Peyer's patch (tissue), 4 donors: ENCODE data around the gene FAM151A. TPM values are rescaled to one million over a fixed set of nuclear protein-coding genes. Genes with fewer than 3 reads are reported as not detected.

Source experiments
- DNase-seq, 3 donors: peaks; one replicate each; pipeline ENCODE4 v3.0.0-alpha.2; 2017 to 2019
- H3K27ac ChIP-seq, 4 donors: fragments of 200-600 bp; sonication (generic); one replicate each; pipeline ENCODE4 v1.5.1; 2016 to 2019
- H3K27me3 ChIP-seq, 2 donors: fragments of 200-600 bp; sonication (generic); one replicate each; pipeline ENCODE4 v1.5.1; 2019
- H3K36me3 ChIP-seq, 3 donors: fragments of 200-600 bp; sonication (generic); one replicate each; pipeline ENCODE4 v1.5.1; 2016 to 2019
- H3K4me1 ChIP-seq, 4 donors: fragments of 200-600 bp; sonication (generic); one replicate each; pipeline ENCODE4 v1.5.1; 2016 to 2019
- H3K4me3 ChIP-seq, 4 donors: fragments of 200-600 bp; sonication (generic); 1 replicate in 3 of 4; 2 replicates in 1 of 4; pipeline ENCODE4 v1.5.1; 2016 to 2019; ENCODE audit warnings: mild to moderate bottlenecking in 1 of 4
- H3K9me3 ChIP-seq, 4 donors: fragments of 200-600 bp; sonication (generic); one replicate each; pipeline ENCODE4 v1.5.1; 2016 to 2019; ENCODE audit warnings: mild to moderate bottlenecking in 1 of 4
- CTCF ChIP-seq, 6 experiments: fragments of 450-650 bp in 4 of 6; fragments of 200-600 bp in 2 of 6; sonication (generic) in 1 of 6; IDR thresholded peaks; one replicate each; pipeline ENCODE4 v1.5.1; 2017 to 2019; ENCODE audit warnings: antibody characterized with exemption in 6 of 6, mild to moderate bottlenecking in 3 of 6, moderate library complexity in 1 of 6
- POLR2A ChIP-seq, 2 donors: fragments of 450-650 bp; IDR thresholded peaks; one replicate each; pipeline ENCODE4 v1.5.1; 2017; ENCODE audit warnings: antibody characterized with exemption in 2 of 2, mild to moderate bottlenecking in 2 of 2, moderate library complexity in 2 of 2
- total RNA-seq, 4 donors: library from RNA; depleted of rRNA; stranded (reverse); fragments of >200 nt; gene quantifications; one replicate each; pipeline ENCODE4 v1.1.0, GENCODE V29; 2016

The FAM151A gene
- total RNA-seq, 4 donors from 2014 or later: 15.7 to 1,128 (median 174) TPM

DNA sequence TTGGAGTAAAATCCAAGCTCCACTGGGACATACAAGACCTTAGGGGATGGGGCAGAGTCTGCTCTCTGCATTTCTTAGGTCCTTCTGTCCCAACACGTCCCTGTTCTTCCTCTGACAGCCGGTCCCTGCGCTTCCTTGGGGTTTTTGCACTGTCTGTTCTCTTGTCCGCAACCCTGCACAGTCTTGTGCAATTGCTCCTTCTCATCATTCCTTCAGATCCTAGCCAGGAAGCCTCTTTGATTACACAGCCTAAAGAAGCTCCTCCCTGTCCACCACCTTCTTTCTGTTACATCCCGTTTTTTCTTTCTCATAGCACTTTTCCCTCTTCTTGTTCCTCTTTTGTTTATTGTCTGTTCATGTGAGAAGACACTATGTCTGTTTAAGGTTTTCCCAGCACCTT lies 55.4 kb downstream of the FAM151A start:
- no peak for DNase-seq
- TF ChIP-seq CTCF (IDR thresholded peaks at IDR 0.05): no peak
- TF ChIP-seq POLR2A (IDR thresholded peaks at IDR 0.05): no peak

DNA sequence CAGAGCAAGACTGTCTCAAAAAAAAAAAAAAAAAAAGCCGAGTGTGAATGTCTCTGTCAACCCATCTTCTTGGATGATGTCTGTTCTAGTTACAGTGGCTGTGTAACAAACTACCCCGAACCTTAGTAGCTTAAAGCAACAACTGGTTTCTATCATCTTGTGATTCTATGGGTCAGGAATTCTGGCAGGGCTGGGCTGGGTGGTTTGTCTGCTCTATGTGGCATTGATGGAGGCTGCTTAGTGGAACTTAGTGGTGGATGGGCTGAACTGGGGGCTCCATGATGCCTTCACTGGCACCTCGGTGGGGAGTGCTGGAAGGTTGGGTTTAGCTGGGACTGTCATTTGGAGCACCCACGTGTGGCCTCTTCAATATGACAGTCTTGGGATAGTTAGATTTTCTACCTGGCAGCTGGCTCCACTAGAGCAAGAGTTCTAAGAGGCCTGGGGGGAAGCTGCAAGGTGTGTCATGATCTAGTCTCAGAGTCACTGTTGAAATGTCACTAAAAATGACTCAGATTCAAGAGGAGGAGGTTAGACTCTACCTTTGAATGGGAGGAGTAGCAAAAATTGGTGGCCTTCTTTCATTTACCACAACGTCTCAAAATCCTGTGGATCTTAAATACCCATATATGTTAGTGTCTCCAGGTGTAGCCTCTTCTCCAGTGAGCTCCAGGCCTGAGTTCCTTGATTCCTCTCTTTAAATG lies 56.7 kb downstream of the FAM151A start:
- peaks cover 0 to 36% (median 0%) of the 10 kb centered on the region in 4 donors for H3K4me1 ChIP-seq
- H3K9me3 ChIP-seq: no peaks in the 10 kb centered on the region
- H3K36me3 ChIP-seq: peaks cover 0 to 8% (median 0%) of the 10 kb centered on the region in 3 donors
- no peak for DNase-seq
- no peaks in the 10 kb centered on the region for H3K27me3 ChIP-seq
- no peak for TF ChIP-seq POLR2A (IDR thresholded peaks at IDR 0.05)
- no peak for TF ChIP-seq CTCF (IDR thresholded peaks at IDR 0.05)
- no peak overlapping the region for H3K27ac ChIP-seq
- H3K4me3 ChIP-seq: peak overlapping the region in 1 of 4 donors; percentile 21

More for the DNA sequence above, 55.4 kb downstream of the FAM151A start:
- peaks cover 0 to 8% (median 0%) of the 10 kb centered on the region in 3 donors for H3K36me3 ChIP-seq
- H3K27ac ChIP-seq: no peak overlapping the region
- H3K4me3 ChIP-seq: peak overlapping the region in 1 of 4 donors; percentile 19
- H3K4me1 ChIP-seq: peaks cover 0 to 39% (median 0%) of the 10 kb centered on the region in 4 donors
- no peaks in the 10 kb centered on the region for H3K9me3 ChIP-seq
- no peaks in the 10 kb centered on the region for H3K27me3 ChIP-seq

- Histone ChIP-seq H3K36me3 (peaks cover 0 to 6% (median 0%) of the 10 kb centered on the region in 3 donors), H3K27me3 (no peaks in the 10 kb centered on the region), H3K4me3 (peak overlapping the region in 3 of 4 donors; percentile 22 to 59 (median 51)), H3K9me3 (no peaks in the 10 kb centered on the region), H3K27ac (peak overlapping the region in 3 of 4 donors; percentile 84 to 97 (median 91)), H3K4me1 (peaks cover 0 to 31% (median 0%) of the 10 kb centered on the region in 4 donors)
- TF ChIP-seq POLR2A (IDR thresholded peaks at IDR 0.05) (peak; percentile 77 to 78), CTCF (IDR thresholded peaks at IDR 0.05) (peak in 1 of 6 experiments; percentile 2)
- peak in 2 of 3 donors; percentile 72 to 78 for DNase-seq
Observed at GRCh38 chr1:54565113-54565501, 58.2 kb downstream of the FAM151A start.

- peak; percentile 92 for TF ChIP-seq POLR2A (IDR thresholded peaks at IDR 0.05)
- no peak for TF ChIP-seq CTCF (IDR thresholded peaks at IDR 0.05)
- H3K27ac ChIP-seq: peak overlapping the region in 3 of 4 donors; percentile 84 to 97 (median 91)
- no peaks in the 10 kb centered on the region for H3K27me3 ChIP-seq
- DNase-seq: peak in 2 of 3 donors; percentile 94 to 96
- no peaks in the 10 kb centered on the region for H3K9me3 ChIP-seq
- peak overlapping the region in 3 of 4 donors; percentile 22 to 59 (median 51) for H3K4me3 ChIP-seq
- H3K4me1 ChIP-seq: peaks cover 0 to 25% (median 0%) of the 10 kb centered on the region in 4 donors
- H3K36me3 ChIP-seq: no peaks in the 10 kb centered on the region
Observed at GRCh38 chr1:54564312-54565112, 58.8 kb downstream of the FAM151A start.

DNA sequence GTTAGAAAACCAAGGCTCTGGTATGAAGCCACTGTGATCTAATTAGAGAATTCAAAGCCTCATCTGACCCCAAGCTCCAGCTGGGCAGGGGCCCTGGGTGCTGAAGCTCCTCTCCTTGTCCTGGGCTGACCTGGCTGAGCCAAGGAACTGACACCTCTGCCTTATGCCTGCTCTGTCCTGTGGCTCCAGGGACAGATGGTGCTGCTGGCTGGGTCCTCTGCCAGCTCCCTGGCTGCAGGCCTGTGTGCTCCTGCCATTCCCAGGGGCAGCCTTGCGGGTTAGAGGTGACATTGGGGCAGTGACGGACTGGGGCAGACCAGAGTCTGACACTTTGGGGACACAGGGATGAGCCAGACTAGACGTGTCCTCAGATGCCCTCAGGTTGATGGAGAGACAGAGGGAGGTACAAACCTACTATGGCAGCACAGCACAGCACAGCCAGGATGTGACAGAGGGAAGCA lies 63.5 kb downstream of the FAM151A start:
- H3K4me1 ChIP-seq: peaks cover 0 to 5% (median 0%) of the 10 kb centered on the region in 4 donors
- no peak for TF ChIP-seq CTCF (IDR thresholded peaks at IDR 0.05)
- no peak for TF ChIP-seq POLR2A (IDR thresholded peaks at IDR 0.05)
- H3K9me3 ChIP-seq: no peaks in the 10 kb centered on the region
- no peaks in the 10 kb centered on the region for H3K27me3 ChIP-seq
- DNase-seq: peak in 1 of 3 donors; percentile 22
- no peak overlapping the region for H3K27ac ChIP-seq
- H3K36me3 ChIP-seq: no peaks in the 10 kb centered on the region
- H3K4me3 ChIP-seq: no peak overlapping the region

Other genes starting within 250 kb of the FAM151A start
- 10 to 100 TPM; 19.0 to 35.2 (median 33.4) TPM for gene SSBP3, start 217.1 kb downstream of the FAM151A start, total RNA-seq
- gene ACOT11, start 75.3 kb downstream of the FAM151A start, total RNA-seq: 100 to 1,000 TPM in 2 of 4 donors, 10 to 100 TPM in 2; 41.3 to 200 (median 119) TPM
- 10 to 100 TPM; 22.3 to 64.2 (median 35.5) TPM for gene MROH7, start 18.3 kb upstream of the FAM151A start, total RNA-seq
- gene TTC4, start 92.3 kb upstream of the FAM151A start, total RNA-seq: 10 to 100 TPM; 15.7 to 39.6 (median 30.3) TPM
- gene PARS2, start 141.0 kb upstream of the FAM151A start, total RNA-seq: 10 to 100 TPM in 1 of 4 donors, 1 to 10 TPM in 3; 1.7 to 10.0 (median 5.8) TPM
- gene TTC22, start 177.8 kb upstream of the FAM151A start, total RNA-seq: 100 to 1,000 TPM in 2 of 4 donors, 10 to 100 TPM in 2; 15.7 to 136 (median 102) TPM